ENCODE data around the gene JSRP1. TPM values are rescaled to one million over a fixed set of nuclear protein-coding genes. Genes with fewer than 3 reads are reported as not detected.

Gene JSRP1
- polyA plus RNA-seq, 1 of the 3 experiments (the other 2 are of a cell fraction), result 0.76 TPM

DNA sequence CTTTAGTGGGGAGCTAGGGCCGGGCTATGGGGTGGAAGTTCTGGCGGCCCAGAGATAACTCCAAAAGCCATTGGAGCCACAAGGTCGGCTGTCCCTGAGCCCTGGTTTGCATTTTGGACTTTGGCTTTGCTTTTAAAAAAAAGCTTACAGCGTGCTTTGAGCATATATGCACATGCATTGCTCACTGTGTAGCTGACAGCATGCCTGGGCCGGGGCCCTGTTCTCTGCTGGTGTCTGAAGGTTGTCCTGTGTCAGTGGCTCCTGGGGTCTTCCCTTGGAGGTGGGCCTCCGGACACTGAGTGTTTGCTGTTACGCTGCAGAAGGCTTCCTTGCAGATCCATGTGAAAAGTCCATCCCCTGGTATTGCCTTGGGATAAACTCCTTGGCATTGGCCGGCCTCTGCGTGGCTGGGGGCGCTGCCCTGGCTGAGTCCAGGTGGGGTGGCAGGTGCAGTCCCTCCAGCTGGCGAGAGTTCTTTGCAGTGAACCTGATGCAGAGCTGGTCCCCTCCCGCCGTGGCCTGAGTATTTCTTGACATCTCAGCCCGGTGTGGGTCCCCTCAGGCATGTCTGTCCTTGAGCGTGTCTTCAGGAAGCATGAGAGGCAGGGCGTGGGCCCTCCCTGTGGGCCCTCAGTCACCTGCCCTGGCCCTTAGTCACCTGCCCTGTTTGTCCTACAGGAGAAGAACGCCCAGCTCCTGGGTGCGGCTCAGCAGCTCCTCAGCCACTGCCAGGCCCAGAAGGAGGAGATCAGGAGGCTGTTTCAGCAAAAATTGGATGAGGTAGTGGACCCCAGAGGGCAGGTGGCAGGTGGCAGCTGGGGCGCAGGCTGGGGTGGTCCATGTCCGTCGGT, 43.1 kb downstream of the JSRP1 start:
- 94% methylated on average over 12 of the region's 21 CpGs for WGBS (ENCODE audit: low lambda C conversion rate)
- no peaks in the 10 kb centered on the region for H3K9me2 ChIP-seq
- no peak overlapping the region for H3K9ac ChIP-seq

DNA sequence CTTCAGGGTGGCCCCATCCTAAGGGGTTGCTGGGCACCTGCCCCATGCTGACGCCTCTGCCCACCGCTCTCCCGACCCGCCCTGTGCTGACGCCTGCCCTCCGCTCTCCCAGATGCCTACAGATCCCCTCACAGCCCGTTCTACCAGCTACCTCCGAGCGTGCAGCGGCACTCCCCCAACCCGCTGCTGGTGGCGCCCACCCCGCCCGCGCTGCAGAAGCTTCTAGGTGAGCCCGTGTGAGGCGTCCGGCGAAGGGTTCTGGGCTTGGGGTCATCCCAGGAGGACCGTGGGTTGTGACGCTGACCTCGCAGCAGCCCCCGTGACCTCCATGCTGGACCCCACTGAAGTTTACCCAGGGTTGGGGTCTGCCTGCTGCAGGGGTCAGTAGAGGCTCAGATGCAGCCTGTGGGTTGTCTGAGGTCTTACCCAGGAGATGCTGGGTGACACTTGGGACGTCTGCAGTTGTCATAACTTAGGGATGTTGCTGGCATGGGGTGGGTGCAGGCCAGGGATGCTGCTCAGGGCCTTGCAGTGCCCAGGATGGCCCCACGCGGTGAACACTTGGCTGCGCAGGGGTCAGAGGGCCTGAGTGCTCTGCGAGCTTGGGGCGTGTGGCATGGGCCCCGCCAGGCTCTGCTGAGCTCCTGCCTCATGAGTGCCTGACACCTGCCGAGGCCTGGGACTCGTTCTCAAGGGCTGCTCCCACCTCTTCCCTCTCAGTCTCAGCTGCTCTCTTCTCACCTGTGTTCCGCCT, 45.1 kb downstream of the JSRP1 start:
- H4K20me1 ChIP-seq (ENCODE audit: insufficient read depth), result no peaks in the 10 kb centered on the region
- no peaks in the 10 kb centered on the region for H3K27me3 ChIP-seq (ENCODE audit: insufficient read depth)
- H3K4me3 ChIP-seq (ENCODE audit: low read depth in 2 of 2, low read length in 1 of 2), result no peak overlapping the region
- no peaks in the 10 kb centered on the region for H3F3A ChIP-seq (replicated peaks; ENCODE audit: insufficient read depth)
- WGBS (ENCODE audit: low lambda C conversion rate), result 90% methylated on average over 16 of the region's 33 CpGs
- no peaks in the 10 kb centered on the region for H3K79me2 ChIP-seq (ENCODE audit: insufficient read depth)
- no peak overlapping the region for H3K27ac ChIP-seq (ENCODE audit: low read depth in 2 of 2, low read length in 1 of 2)
- H3K4me2 ChIP-seq, result no peak overlapping the region
- DNase-seq, result no peak
- ChIA-PET CTCF (interaction anchor here (0.6 kb wide), 1 partner anchor 8 kb away, joined by 3 read pairs; no protein-coding TSS in a partner anchor), POLR2A (no interaction called here)
- TF ChIP-seq NFIC (IDR thresholded peaks at IDR 0.05; ENCODE audit: borderline replicate concordance), result no peak
- TF ChIP-seq RXRA (IDR thresholded peaks at IDR 0.05; ENCODE audit: borderline replicate concordance, low read depth), result no peak
- TF ChIP-seq TCF12 (IDR thresholded peaks at IDR 0.05), result no peak
- no peak for TF ChIP-seq GATA2 (CRISPR knock-in tag; IDR thresholded peaks at IDR 0.05)
- TF ChIP-seq, protein P1, sequence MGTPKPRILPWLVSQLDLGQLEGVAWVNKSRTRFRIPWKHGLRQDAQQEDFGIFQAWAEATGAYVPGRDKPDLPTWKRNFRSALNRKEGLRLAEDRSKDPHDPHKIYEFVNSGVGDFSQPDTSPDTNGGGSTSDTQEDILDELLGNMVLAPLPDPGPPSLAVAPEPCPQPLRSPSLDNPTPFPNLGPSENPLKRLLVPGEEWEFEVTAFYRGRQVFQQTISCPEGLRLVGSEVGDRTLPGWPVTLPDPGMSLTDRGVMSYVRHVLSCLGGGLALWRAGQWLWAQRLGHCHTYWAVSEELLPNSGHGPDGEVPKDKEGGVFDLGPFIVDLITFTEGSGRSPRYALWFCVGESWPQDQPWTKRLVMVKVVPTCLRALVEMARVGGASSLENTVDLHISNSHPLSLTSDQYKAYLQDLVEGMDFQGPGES (IDR thresholded peaks at IDR 0.05; ENCODE audit: low read depth, low read length), result no peak
- TF ChIP-seq JUND (IDR thresholded peaks at IDR 0.05), result no peak
- TF ChIP-seq SMC3 (IDR thresholded peaks at IDR 0.05; ENCODE audit: low read depth, low read length), result no peak
- H3K4me1 ChIP-seq (ENCODE audit: control insufficient read depth in 1 of 2, insufficient read depth in 2 of 2, low read depth in 1 of 2, low read length in 1 of 2), result no peaks in the 10 kb centered on the region
- no peak overlapping the region for H3K9ac ChIP-seq
- H2AFZ ChIP-seq (ENCODE audit: low read depth), result no peak overlapping the region
- no peaks in the 10 kb centered on the region for H3K9me2 ChIP-seq
- peaks cover 8 to 73% of the 10 kb centered on the region in 2 experiments for H3K36me3 ChIP-seq (replicated peaks in 1 of 2; ENCODE audit: control insufficient read depth in 1 of 2, insufficient read depth in 2 of 2, low read length in 1 of 2)
- H3K9me3 ChIP-seq, result no peaks in the 10 kb centered on the region

More for the DNA sequence above, 43.1 kb downstream of the JSRP1 start:
- H3K9me3 ChIP-seq, result no peaks in the 10 kb centered on the region
- H4K20me1 ChIP-seq (ENCODE audit: insufficient read depth), result no peaks in the 10 kb centered on the region
- POLR2A ChIA-PET, result no interaction called here
- TF ChIP-seq TAF1 (IDR thresholded peaks at IDR 0.05; ENCODE audit: borderline replicate concordance, low read depth, low read length), result no peak
- TF ChIP-seq, protein P2, sequence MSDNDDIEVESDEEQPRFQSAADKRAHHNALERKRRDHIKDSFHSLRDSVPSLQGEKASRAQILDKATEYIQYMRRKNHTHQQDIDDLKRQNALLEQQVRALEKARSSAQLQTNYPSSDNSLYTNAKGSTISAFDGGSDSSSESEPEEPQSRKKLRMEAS (IDR thresholded peaks at IDR 0.05; ENCODE audit: low read depth), result no peak
- TF ChIP-seq CHD2 (IDR thresholded peaks at IDR 0.05; ENCODE audit: low read length, partially characterized antibody), result no peak
- TF ChIP-seq, protein P3, sequence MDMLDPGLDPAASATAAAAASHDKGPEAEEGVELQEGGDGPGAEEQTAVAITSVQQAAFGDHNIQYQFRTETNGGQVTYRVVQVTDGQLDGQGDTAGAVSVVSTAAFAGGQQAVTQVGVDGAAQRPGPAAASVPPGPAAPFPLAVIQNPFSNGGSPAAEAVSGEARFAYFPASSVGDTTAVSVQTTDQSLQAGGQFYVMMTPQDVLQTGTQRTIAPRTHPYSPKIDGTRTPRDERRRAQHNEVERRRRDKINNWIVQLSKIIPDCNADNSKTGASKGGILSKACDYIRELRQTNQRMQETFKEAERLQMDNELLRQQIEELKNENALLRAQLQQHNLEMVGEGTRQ (IDR thresholded peaks at IDR 0.05; ENCODE audit: borderline replicate concordance, low read depth, low read length), result no peak
- no peak for TF ChIP-seq FOXM1 (IDR thresholded peaks at IDR 0.05; ENCODE audit: low read depth)
- TF ChIP-seq SIN3A (IDR thresholded peaks at IDR 0.05; ENCODE audit: borderline replicate concordance, low read depth, low read length), result no peak
- peaks cover 4 to 81% of the 10 kb centered on the region in 2 experiments for H3K36me3 ChIP-seq (replicated peaks in 1 of 2; ENCODE audit: control insufficient read depth in 1 of 2, insufficient read depth in 2 of 2, low read length in 1 of 2)
- CTCF ChIA-PET, result interaction anchor here (1.3 to 1.4 kb wide), 3 partner anchors 57 to 103 kb away, joined by 3 to 4 read pairs (median 4); no protein-coding TSS in a partner anchor
- DNase-seq, result no peak
- no peak overlapping the region for H2AFZ ChIP-seq (ENCODE audit: low read depth)
- no peaks in the 10 kb centered on the region for H3K27me3 ChIP-seq (ENCODE audit: insufficient read depth)
- H3F3A ChIP-seq (replicated peaks; ENCODE audit: insufficient read depth), result no peaks in the 10 kb centered on the region
- no peak overlapping the region for H3K4me2 ChIP-seq
- no peak overlapping the region for H3K4me3 ChIP-seq (ENCODE audit: low read depth in 2 of 2, low read length in 1 of 2)
- no peaks in the 10 kb centered on the region for H3K4me1 ChIP-seq (ENCODE audit: control insufficient read depth in 1 of 2, insufficient read depth in 2 of 2, low read depth in 1 of 2, low read length in 1 of 2)
- no peak overlapping the region for H3K27ac ChIP-seq (ENCODE audit: low read depth in 2 of 2, low read length in 1 of 2)
- H3K79me2 ChIP-seq (ENCODE audit: insufficient read depth), result no peaks in the 10 kb centered on the region
